Left ventricle myocardium superior (tissue), 1 donor: ENCODE results near the gene ZDHHC12. TPM values are rescaled to one million over a fixed set of nuclear protein-coding genes. Genes with fewer than 3 reads are reported as not detected.
A peak's percentile ranks its signal among the peaks of the same experiment; 100 is the strongest.

Experiments
- ATAC-seq: fragments of 200-7000 bp; cut with Tn5 transposase; one replicate; pipeline ENCODE4 v1.9.1; 2020; ENCODE audit warnings: mild to moderate bottlenecking, moderate library complexity
- DNase-seq: peaks from one replicate; pipeline ENCODE4 v3.0.0-alpha.2; 2020
- intact Hi-C: fragments of 100-400 bp; cut with micrococcal nuclease; formaldehyde crosslinking; loops from one replicate; pipeline ENCODE4 v1.11.0; 2022
- total RNA-seq: library from RNA; stranded (reverse); fragmentation: NEBNext Ultra II Directional; extraction: Animal tissue kit (Norgen Biotek cat#: 25700); gene quantifications from one replicate; pipeline ENCODE4 v1.2.1, GENCODE V29; 2021
- donor health status: DM: no; HTN: yes; CAD: no; lungs with severe emphysema.

The ZDHHC12 gene
- total RNA-seq, 1 donor from 2014 or later = 5.7 TPM

DNA sequence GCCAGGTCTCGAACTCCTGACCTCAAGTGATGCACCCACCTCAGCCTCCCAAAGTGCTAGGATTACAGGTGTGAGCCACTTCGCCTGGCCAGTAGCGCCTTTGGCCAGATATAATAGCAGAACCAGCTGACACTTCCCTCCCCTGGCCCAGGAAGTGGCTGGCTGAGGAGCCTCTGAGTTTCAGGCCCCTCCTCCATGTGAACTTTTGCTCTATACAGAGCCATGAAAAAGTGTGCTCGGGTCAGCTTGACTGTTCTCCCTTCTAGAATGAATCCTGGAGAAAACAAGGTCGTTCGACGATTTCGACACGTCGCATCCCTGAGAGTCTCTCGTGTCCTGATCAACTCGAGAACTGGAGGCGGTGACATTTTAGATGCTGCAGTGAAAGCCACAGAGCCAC lies 8.6 kb upstream of the ZDHHC12 start:
- no peak for DNase-seq
- intact Hi-C loops = no loop called here

DNA sequence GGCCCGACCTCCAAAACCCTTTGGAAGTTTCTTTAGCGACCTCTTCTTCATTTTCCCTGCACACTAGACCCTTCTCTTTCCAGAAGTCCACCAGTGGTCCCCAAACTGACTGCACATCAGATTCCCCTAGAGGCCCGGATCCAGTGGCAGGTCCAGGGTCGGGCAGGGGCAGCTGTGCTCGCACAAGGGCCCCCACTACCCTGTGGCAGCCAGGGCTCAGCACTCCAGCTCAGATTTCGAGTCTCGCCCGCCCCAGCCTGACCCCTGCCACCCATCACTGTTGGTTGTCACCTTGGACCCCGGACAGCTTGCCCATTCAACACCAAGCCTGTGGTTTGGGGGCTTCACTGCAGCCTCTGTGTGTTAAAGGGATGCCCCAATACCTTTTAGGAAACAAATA lies 7.8 kb upstream of the ZDHHC12 start:
- intact Hi-C loops = no loop called here
- DNase-seq = no peak
- ATAC-seq = no peak

More for the DNA sequence above, 8.6 kb upstream of the ZDHHC12 start:
- ATAC-seq = no peak

DNA sequence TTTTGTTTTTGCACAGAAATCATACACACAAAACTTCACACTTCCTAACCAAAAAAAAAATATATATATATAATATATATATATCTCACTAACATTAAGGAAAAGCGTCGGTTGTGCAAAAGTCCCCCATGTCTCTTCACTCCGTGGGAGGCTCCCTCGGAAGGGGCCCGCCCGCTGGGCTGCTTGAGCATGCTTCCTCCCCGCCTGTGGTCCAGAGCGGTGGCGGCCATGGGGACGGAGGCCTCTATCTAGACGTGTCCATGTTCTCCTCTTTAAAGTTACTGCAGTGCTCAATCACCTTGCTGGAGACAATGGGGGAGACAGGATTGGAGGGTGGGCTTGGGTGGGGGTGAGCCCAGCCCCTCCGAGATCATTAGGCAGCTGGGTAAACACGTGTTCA lies 7.2 kb upstream of the ZDHHC12 start:
- DNase-seq (no peak), ATAC-seq (no peak)
- intact Hi-C loops = no loop called here

DNA sequence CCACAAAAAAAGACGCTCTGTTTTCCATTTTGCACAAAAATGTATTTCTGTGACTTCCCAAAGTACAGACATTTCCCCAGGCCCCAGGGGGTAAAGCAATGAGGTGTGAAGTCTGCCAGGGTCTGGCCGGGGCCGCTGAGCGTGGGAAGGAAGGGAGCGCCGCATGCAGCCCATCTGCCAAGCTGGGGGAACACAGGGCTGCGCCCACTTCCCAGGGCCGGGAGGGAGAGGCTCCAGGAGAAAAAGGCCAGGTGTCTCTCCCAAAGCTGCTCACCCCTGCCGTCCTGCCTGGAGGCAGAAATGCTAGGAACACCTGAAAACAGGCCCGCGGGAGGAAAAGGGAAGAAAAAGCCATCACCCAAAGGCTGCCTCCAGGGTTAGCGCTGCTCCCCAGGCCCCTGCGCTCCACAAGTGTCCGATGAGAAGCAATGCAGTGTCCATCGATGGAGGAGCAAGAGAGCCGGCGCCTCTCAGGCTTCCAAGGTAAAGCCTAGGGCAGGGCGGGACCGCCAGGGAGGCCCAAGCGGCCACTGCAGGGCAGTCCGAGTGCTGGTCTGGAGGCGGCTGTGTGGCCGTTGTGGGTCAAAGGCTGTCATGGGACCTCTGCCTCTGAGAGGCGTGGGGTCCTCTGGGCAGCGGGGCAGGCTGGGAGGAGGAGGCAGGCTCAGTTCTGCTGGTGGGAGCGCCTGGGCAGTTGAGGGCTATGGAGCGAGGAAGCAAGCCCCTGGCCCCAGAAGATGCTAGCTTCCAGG lies 6.0 kb upstream of the ZDHHC12 start:
- intact Hi-C loops = no loop called here
- no peak for ATAC-seq
- no peak for DNase-seq

DNA sequence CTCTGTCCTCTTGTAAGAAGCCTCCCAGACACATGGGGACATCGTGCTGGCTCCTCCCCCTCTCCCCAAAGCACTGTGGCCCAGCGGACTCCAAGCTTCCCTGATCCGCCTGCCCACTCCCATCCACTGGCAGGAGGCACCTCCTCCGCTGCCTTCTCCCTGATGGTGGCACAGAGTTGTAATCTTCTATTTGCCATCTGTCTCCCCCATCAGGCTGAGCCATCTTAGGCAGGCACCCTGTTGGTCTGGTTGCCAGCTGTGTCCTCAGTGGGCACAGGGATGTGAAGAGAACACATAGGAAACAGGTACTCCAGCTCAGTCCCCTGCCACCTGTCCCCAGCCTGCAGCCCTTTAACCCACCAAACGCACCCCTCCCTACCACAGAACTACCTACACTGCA lies 5.4 kb upstream of the ZDHHC12 start:
- intact Hi-C loops = no loop called here
- DNase-seq = no peak
- no peak for ATAC-seq

DNA sequence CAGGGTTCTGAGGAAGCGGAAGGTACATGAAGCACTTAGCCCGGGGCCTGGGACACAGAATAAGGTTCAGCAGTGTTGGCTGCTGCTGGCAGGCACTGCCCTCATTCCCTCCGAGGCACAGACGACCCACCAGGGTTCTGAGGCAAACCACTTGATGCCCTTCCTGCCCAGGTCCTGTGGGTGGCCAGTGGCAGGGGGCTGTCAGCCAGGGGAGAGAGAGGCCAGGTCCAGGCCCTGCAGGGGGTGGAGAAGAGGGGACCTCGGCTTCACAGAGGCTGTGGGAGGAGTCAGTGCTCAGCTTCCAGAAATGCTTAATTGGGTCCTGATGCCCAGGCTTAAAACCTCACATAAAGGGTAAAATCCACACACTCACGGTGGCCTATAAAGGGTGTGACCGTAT lies 4.4 kb upstream of the ZDHHC12 start:
- intact Hi-C loops = no loop called here
- ATAC-seq (no peak), DNase-seq (no peak)

DNA sequence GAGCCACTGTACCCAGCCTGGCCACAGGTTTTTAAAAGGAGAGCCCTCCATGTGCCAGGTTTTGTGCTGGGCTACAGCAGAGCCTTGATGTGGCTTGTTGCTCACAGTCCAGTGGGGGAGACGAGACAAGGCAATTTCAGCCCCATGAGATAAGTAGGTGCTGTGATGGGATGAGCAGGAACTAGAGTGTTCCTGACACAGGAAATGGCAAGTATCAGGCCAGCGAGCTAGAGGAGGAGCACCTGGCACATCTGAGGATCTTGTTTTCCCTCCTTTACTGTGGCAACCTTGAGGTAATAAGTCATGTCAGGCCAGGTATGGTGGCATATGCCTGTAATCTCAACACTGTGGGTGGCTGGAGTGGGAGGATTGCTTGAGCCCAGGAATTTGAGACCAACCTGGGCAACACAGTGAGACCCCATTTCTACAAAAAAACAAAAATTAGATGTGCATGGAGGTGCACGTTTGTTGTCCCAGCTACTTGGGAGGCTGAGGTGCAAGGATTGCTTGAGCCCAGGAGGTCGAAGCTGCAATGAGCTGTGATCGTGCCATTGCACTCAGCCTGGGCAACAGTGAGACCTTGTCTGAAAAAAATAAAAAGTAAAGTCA lies 3.8 kb upstream of the ZDHHC12 start:
- ATAC-seq (no peak), DNase-seq (no peak)
- intact Hi-C loops = no loop called here

DNA sequence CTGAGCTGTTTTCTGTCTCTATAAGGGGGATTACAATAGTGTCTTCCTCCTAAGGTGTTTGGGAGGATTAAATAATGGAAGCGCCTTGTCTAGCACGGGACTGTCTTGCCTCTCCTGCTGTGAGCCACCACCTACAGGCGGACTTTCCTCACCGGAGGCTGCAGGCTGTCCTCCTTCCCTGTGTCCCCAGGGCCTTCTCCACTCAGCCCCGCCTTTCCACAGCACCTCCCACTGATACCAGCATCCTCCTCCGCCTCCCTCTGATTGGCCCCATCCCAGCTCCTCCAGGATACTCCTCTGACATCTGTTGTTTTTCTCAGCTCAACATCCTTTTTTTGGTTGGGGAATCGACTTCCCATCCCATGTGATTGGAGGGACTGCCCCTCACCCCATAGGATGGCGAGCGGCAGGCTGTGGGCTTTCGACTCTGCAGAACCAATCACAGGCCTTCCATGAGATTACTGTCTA lies 851 bp upstream of the ZDHHC12 start:
- intact Hi-C loops = no loop called here
- ATAC-seq = peak; percentile 66
- DNase-seq = peak; percentile 81

DNA sequence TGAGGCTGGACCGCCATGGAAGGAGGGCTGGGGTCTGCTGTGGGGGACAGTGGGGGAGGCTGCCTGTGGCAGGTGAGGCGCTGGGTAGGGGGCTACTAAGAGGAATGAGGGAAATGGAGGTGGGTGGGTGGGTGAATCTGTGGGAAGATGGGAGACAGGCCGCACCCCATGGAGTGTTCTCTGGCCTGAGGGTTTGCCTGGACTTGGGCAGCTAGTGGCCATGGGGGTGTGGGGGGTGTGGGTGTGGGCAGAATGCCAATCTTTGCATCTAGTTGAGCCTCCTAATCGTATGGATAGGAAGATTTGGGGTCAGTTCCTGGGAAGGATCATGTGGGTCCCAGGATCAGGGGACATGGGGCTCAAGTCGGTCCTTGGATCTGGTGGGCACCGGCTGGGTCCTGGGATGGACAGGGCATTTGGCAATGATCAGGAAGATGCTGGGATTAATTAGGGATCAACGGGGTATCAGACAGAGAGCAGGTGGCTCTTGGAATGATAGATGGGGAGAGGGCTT lies 518 bp downstream of the ZDHHC12 start:
- intact Hi-C loops = no loop called here
- no peak for ATAC-seq
- DNase-seq = no peak

DNA sequence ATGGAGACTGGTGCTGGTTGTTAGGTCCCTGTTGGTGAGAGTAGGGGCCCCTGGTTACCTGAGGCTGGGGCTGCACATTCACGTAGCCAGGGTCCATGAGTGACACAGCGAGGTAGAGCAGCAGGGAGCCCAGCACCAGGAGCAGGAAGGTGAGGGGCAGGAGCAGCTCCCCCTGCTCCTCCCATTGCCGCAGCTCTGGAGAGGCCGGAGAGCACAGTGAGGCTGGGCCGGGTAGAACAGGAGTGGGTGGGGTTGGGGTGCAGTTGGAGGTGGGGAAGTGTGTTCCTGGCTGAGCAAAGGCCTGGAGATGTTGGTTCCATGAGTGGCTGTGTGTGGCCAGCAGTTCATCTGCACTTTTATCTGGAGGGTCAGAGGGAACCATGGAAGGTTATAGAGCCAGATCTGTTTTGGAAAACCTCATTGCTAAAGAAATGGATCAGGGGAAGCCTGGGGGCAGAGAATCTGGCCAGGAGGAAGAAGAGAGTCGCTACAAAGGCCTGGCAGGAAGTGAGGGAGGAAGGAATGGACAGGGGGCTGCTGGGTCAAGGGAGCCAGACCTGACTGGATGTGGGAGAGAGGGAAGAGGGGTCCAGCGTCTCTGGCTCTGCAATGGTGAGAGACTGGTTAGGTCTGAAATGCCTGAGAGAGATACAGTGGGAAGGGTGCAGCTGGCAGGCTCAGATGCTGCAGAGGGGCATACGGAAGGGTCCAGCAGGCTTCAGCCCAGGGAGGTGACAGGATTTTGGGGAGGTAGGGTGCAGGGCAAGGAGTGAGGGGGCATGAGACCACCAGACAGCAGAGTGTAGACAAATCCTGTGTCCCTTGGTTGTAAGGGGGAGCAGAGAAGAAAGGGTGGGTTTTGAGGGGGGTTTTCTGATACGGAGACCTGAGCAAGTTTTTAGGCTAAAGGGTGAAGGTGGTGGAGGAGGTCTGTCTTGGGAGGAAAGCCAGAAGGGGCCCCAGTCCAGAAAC lies 1.3 kb downstream of the ZDHHC12 start:
- DNase-seq (no peak), ATAC-seq (no peak)
- intact Hi-C loops = no loop called here

DNA sequence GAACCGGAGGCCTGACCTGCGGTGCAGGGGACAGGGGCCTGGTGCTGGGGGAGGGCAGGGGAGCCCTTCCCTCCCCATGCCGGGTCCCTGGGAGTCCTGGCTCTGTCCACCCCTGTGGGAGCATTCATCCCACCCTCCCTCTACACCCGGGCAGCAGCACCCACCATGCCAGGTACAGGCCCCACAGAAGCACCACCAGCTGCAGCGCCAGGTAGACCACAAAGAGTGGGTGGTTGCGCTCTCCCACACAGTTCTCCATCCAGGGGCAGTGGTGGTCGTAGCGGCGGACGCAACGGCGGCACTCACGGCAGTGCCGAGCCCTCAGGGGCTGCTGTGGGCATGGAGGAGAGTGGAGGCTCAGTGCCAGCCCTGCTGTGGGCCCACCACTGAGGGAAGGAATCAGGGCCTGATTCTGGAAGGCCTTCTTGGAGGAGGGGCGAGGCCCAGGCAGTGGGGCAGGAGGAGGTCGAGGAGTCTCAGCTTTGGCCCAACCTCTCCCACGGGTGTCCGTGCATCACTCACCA lies 2.4 kb downstream of the ZDHHC12 start:
- ATAC-seq (no peak), DNase-seq (no peak)
- intact Hi-C loops = no loop called here

DNA sequence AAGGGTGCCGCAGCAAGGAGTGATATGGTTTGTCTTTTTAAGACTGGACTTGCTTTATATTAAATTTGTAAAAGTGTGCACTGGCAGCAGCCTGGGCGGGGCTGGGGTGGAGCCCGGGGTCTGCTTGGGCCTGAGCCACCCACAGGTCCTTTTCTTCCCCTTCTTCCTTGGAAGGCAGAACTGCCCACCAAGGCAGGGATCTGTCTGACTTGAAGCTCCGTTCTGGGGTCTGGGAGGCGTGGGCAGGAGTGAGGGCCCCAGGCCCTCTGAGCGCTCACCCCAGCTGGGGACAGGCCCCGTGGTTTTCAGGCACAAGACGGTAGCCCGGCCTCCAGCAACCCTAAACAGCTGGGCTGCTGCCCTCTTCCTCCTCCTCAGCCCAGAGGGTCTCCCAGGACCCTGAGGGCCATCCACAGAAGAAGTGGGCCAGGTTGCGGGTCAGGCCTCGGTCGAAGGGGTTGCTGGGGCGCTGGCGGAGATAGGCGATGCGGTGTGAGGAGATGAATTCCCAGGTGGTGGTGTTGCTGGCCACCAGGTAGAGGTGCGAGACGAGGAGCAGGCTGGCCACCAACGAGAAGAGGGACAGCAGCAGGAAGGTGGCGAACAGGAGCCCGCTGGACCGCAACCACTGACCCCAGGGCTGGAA lies 3.0 kb downstream of the ZDHHC12 start:
- ATAC-seq (no peak), DNase-seq (no peak)
- intact Hi-C loops = no loop called here

DNA sequence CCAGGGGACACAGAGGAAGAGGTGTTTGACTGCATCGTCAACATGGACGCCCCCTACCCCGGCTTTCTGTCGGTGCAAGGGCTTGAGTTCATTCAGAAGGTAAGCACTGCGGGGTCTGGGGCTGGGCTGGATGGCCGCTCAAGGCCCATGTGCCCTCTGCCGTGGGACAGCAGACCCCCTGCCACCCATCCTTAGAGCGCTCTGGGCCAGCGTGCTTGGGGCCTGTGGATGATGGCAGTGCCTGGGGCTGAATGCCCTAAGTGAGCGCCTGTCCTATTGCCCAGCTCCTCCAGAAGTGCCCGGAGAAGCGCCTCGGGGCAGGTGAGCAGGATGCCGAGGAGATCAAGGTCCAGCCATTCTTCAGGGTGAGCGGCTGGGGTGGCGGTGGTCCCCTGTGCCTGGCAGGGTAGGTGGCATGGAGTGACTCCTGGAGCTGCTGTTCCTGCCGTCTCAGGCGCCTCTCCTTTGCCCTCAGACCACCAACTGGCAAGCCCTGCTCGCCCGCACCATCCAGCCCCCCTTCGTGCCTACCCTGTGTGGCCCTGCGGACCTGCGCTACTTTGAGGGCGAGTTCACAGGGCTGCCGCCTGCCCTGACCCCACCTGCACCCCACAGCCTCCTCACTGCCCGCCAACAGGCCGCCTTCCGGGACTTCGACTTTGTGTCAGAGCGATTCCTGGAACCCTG lies 3.9 kb downstream of the ZDHHC12 start:
- no peak for ATAC-seq
- intact Hi-C loops = no loop called here
- DNase-seq = no peak

DNA sequence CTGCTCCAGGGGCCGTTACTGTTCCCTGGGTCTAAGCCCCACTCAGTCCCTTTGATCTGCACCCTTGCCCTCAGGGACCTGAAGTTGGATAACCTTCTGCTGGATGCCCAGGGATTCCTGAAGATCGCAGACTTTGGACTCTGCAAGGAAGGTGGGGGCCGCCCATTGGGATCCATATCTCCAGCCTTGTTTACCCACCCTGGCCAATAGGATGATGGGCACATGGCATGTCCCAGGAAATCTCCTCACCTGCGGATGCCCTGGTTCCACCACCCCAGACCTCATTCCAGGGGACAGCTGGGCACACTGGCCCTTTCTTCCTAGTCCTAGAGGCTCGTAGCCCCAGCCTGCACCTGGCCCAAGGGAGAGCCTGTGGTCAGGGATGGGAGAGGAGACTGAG lies 5.5 kb downstream of the ZDHHC12 start:
- intact Hi-C loops = no loop called here
- DNase-seq (no peak), ATAC-seq (no peak)

DNA sequence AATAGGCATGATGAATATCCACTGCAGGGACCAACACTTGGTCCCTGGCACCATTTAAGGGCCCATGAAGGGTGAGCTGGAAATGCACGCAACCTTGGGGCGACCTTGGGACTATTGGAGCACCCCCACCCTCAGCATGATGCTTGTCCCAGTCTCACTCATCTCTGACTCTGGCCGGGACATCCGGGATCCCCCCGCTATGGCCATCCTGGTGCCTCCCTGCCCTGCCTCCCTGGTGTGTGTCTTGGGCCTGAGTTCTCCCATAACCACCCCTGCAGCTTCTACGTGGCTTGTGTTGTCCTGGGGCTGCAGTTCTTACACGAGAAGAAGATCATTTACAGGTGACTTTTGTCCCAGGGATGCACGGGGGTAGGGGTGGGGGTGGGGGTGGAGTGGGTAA lies 5.9 kb downstream of the ZDHHC12 start:
- ATAC-seq (no peak), DNase-seq (peak; percentile 10)
- intact Hi-C loops = no loop called here

DNA sequence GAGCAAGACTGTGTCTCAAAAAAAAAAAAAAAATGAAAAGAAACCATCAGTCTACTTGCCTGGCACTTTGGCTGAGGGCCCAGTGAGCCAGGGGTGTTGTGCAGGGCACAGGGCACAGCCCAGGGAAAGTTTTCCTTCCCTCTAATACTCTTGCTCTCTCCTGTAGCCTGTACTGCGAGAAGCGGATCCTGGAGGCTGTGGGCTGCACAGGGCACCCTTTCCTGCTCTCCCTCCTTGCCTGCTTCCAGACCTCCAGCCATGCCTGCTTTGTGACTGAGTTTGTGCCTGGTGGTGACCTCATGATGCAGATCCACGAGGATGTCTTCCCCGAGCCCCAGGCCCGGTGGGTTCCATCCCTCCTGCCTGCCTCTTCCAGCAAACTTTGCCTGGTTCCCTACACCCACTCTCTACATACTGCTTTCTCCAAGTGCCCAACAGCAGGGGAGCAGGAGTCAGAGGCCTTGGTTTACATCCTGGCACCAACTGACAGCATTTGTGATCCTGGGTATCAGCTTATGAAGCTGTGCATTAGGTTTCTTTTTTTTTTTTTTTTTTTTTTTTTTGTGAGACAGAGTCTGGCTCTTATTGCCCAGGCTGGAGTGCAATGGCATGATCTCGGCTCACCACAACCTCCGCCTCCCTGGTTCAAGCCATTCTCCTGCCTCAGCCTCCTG lies 7.2 kb downstream of the ZDHHC12 start:
- DNase-seq = peak; percentile 20
- ATAC-seq = no peak
- intact Hi-C loops = no loop called here

DNA sequence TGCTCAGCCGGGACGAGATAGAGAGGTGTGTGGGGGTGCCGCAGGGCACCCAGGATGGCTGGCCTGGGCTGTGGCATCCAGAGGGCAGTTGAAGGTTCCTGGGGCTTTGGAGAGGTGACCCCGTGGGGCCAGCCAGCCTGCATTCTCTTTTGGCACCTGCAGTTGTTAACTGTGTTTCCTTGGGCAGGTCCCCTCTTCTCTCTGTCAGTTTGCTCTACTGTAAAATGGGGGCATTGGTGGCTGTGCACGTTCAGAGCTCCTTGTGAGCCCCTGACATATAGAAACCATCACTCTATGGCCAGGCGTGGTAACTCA lies 8.5 kb downstream of the ZDHHC12 start:
- no peak for ATAC-seq
- intact Hi-C loops = no loop called here
- no peak for DNase-seq
